HepG2 (cell line): Measurements from ENCODE around the gene NEU4. TPM values are rescaled to one million over a fixed set of nuclear protein-coding genes. Genes with fewer than 3 reads are reported as not detected.

Experiments used
- BCLAF1 ChIP-seq: fragments of 450-650 bp; IDR thresholded peaks from 2 replicates; pipeline ENCODE4 v1.6.1; 2017; ENCODE audit warnings: mild to moderate bottlenecking
- FOXO4 ChIP-seq: sonication (generic); formaldehyde crosslinking; conservative IDR thresholded peaks from 2 replicates; pipeline ENCODE4 v1.8.1; 2023; ENCODE audit warnings: missing genetic modification reagents
- GPBP1L1 ChIP-seq: sonication (generic); formaldehyde crosslinking; IDR thresholded peaks from 2 replicates; pipeline ENCODE4 v1.5.0; 2020; ENCODE audit warnings: mild to moderate bottlenecking, missing genetic modification reagents
- HNF1B ChIP-seq: sonication (generic); formaldehyde crosslinking; IDR thresholded peaks from 2 replicates; pipeline ENCODE4 v1.5.1; 2020; ENCODE audit warnings: mild to moderate bottlenecking, moderate library complexity, missing genetic modification reagents
- POLR2G ChIP-seq: fragments of 200-400 bp; formaldehyde crosslinking; IDR thresholded peaks from 2 replicates; pipeline ENCODE4 v1.6.1; 2018; ENCODE audit warnings: mild to moderate bottlenecking, low read depth, low read length, moderate library complexity
- PREB ChIP-seq: sonication (generic); formaldehyde crosslinking; IDR thresholded peaks from 2 replicates; pipeline ENCODE4 v1.4.0; 2020; ENCODE audit warnings: missing genetic modification reagents
- ZNF597 ChIP-seq: sonication (generic); formaldehyde crosslinking; IDR thresholded peaks from 2 replicates; pipeline ENCODE4 v1.5.0; 2020; ENCODE audit warnings: missing genetic modification reagents
- ZNF646 ChIP-seq: sonication (generic); formaldehyde crosslinking; IDR thresholded peaks from 2 replicates; pipeline ENCODE4 v1.9.0; 2021; ENCODE audit warnings: mild to moderate bottlenecking, missing genetic modification reagents
- ZNF672 ChIP-seq: sonication (generic); formaldehyde crosslinking; IDR thresholded peaks from 2 replicates; pipeline ENCODE4 v1.8.1; 2022; ENCODE audit warnings: missing genetic modification reagents
- ZNF772 ChIP-seq: sonication (generic); formaldehyde crosslinking; IDR thresholded peaks from 2 replicates; pipeline ENCODE4 v1.5.0; 2020; ENCODE audit warnings: mild to moderate bottlenecking, missing genetic modification reagents
- ZNF883 ChIP-seq: sonication (generic); formaldehyde crosslinking; IDR thresholded peaks from 2 replicates; pipeline ENCODE4 v1.5.1; 2020; ENCODE audit warnings: mild to moderate bottlenecking, missing genetic modification reagents; ENCODE audit errors: not compliant biosample characterization
- polyA plus RNA-seq, 8 experiments: library from polyadenylated mRNA; depleted of rRNA in 3 of 8; stranded (reverse) in 7 of 8; unstranded in 1 of 8; fragments of >200 nt; fragmentation: Illumina TruSeq in 4 of 8; extraction: Trizol in 4 of 8; gene quantifications; 2 replicates each; pipeline versions ENCODE4 v1.2.1 to v1.2.3, GENCODE V29; 2011 to 2016; ENCODE audit warnings: low read depth in 4 of 8, missing spikeins in 1 of 8, mixed read lengths in 1 of 8; ENCODE audit not compliant: insufficient read depth in 1 of 8
- total RNA-seq, 5 experiments: library from RNA; depleted of rRNA; stranded (reverse); fragments of >200 nt; fragmentation: Illumina TruSeq; extraction: Trizol; gene quantifications; 2 replicates each; pipeline ENCODE4 v1.2.3, GENCODE V29; 2016; ENCODE audit warnings: low read depth in 1 of 5

Gene NEU4
- total and polyA plus RNA-seq, 2 of the 13 experiments (the other 11 are each of a cell fraction or from before 2014, with no cell fraction given) = 53.5 to 107 TPM

GRCh38 chr2:241770185-241770935 is 38.6 kb upstream of the NEU4 start (continued):
- TF ChIP-seq BCLAF1 (no peak), ZNF646 (peak; percentile 62; the same call in 1 of the 2 replicates), FOXO4 (CRISPR knock-in tag) (0 out of 2 replicates have a peak, but pooled peaks have one; percentile 89), ZNF672 (CRISPR knock-in tag) (no peak), ZNF597 (CRISPR knock-in tag) (no peak), HNF1B (CRISPR knock-in tag) (peak; percentile 86), POLR2G (peak; percentile 98), GPBP1L1 (CRISPR knock-in tag) (no peak), ZNF883 (CRISPR knock-in tag) (no peak), PREB (CRISPR knock-in tag) (no peak), ZNF772 (peak; percentile 94)
